ENCODE data around the gene SF3A1.

Gene SF3A1

GRCh38 chr22:30289141-30289979 is 67.3 kb downstream of the SF3A1 start, which contains the start of gene CASTOR1:
CASTOR1 (minus strand) TSS chr22:30289505; CDS start chr22:30289497, 8 bp downstream.
- H3K27ac ChIP-seq (ENCODE audit: low read length), result peak within 1 kb of the TSS; percentile 77
- H3K4me3 ChIP-seq (ENCODE audit: low read depth in 1 of 2, low read length in 2 of 2), result peak within 1 kb of the TSS; percentile 83 to 89
- no peaks in the 10 kb centered on the region for H3K9me3 ChIP-seq (ENCODE audit: control insufficient read depth in 1 of 2, low read length in 2 of 2)
- H3K27me3 ChIP-seq (ENCODE audit: low read depth, low read length), result no peaks in the 10 kb centered on the region
- peaks cover 15 to 42% of the 10 kb centered on the region in 2 donors for H3K36me3 ChIP-seq (ENCODE audit: control insufficient read depth in 1 of 2, insufficient read depth in 2 of 2, low read length in 2 of 2)
- H3K4me1 ChIP-seq (ENCODE audit: control insufficient read depth in 1 of 2, insufficient read depth in 2 of 2, low read length in 2 of 2), result peaks cover 19 to 30% of the 10 kb centered on the region in 2 donors

GRCh38 chr22:30288419-30289140 is 68.1 kb downstream of the SF3A1 start:
- peak overlapping the region; percentile 83 to 89 for H3K4me3 ChIP-seq (ENCODE audit: low read depth in 1 of 2, low read length in 2 of 2)
- peaks cover 19 to 30% of the 10 kb centered on the region in 2 donors for H3K4me1 ChIP-seq (ENCODE audit: control insufficient read depth in 1 of 2, insufficient read depth in 2 of 2, low read length in 2 of 2)
- no peaks in the 10 kb centered on the region for H3K9me3 ChIP-seq (ENCODE audit: control insufficient read depth in 1 of 2, low read length in 2 of 2)
- no peaks in the 10 kb centered on the region for H3K27me3 ChIP-seq (ENCODE audit: low read depth, low read length)
- peak overlapping the region; percentile 56 for H3K27ac ChIP-seq (ENCODE audit: low read length)
- H3K36me3 ChIP-seq (ENCODE audit: control insufficient read depth in 1 of 2, insufficient read depth in 2 of 2, low read length in 2 of 2), result peaks cover 11 to 37% of the 10 kb centered on the region in 2 donors

GRCh38 chr22:30287648-30288418 is 68.9 kb downstream of the SF3A1 start:
- H3K4me3 ChIP-seq (ENCODE audit: low read depth in 1 of 2, low read length in 2 of 2), result peak overlapping the region; percentile 83 to 89
- peaks cover 4 to 34% of the 10 kb centered on the region in 2 donors for H3K36me3 ChIP-seq (ENCODE audit: control insufficient read depth in 1 of 2, insufficient read depth in 2 of 2, low read length in 2 of 2)
- peak overlapping the region; percentile 16 for H3K27ac ChIP-seq (ENCODE audit: low read length)
- no peaks in the 10 kb centered on the region for H3K9me3 ChIP-seq (ENCODE audit: control insufficient read depth in 1 of 2, low read length in 2 of 2)
- peaks cover 19 to 30% of the 10 kb centered on the region in 2 donors for H3K4me1 ChIP-seq (ENCODE audit: control insufficient read depth in 1 of 2, insufficient read depth in 2 of 2, low read length in 2 of 2)
- H3K27me3 ChIP-seq (ENCODE audit: low read depth, low read length), result no peaks in the 10 kb centered on the region

- no peak overlapping the region for H3K27ac ChIP-seq (ENCODE audit: low read length)
- H3K4me3 ChIP-seq (ENCODE audit: low read depth in 1 of 2, low read length in 2 of 2), result no peak overlapping the region
- no peaks in the 10 kb centered on the region for H3K27me3 ChIP-seq (ENCODE audit: low read depth, low read length)
- H3K9me3 ChIP-seq (ENCODE audit: control insufficient read depth in 1 of 2, low read length in 2 of 2), result no peaks in the 10 kb centered on the region
- H3K4me1 ChIP-seq (ENCODE audit: control insufficient read depth in 1 of 2, insufficient read depth in 2 of 2, low read length in 2 of 2), result peaks cover 19 to 30% of the 10 kb centered on the region in 2 donors
- H3K36me3 ChIP-seq (ENCODE audit: control insufficient read depth in 1 of 2, insufficient read depth in 2 of 2, low read length in 2 of 2), result peaks cover under 1 to 27% of the 10 kb centered on the region in 2 donors
Observed at GRCh38 chr22:30286813-30287647, 69.7 kb downstream of the SF3A1 start.

GRCh38 chr22:30286331-30286730 is 70.4 kb downstream of the SF3A1 start:
- H3K27ac ChIP-seq (ENCODE audit: low read length), result no peak overlapping the region
- H3K4me1 ChIP-seq (ENCODE audit: control insufficient read depth in 1 of 2, insufficient read depth in 2 of 2, low read length in 2 of 2), result peaks cover 19 to 30% of the 10 kb centered on the region in 2 donors
- H3K36me3 ChIP-seq (ENCODE audit: control insufficient read depth in 1 of 2, insufficient read depth in 2 of 2, low read length in 2 of 2), result peaks cover 0 to 26% of the 10 kb centered on the region in 2 donors
- H3K4me3 ChIP-seq (ENCODE audit: low read depth in 1 of 2, low read length in 2 of 2), result no peak overlapping the region
- H3K9me3 ChIP-seq (ENCODE audit: control insufficient read depth in 1 of 2, low read length in 2 of 2), result no peaks in the 10 kb centered on the region
- H3K27me3 ChIP-seq (ENCODE audit: low read depth, low read length), result no peaks in the 10 kb centered on the region

- Histone ChIP-seq H3K27me3 (ENCODE audit: low read depth, low read length) (no peaks in the 10 kb centered on the region), H3K4me1 (ENCODE audit: control insufficient read depth in 1 of 2, insufficient read depth in 2 of 2, low read length in 2 of 2) (peaks cover 18 to 24% of the 10 kb centered on the region in 2 donors), H3K9me3 (ENCODE audit: control insufficient read depth in 1 of 2, low read length in 2 of 2) (no peaks in the 10 kb centered on the region), H3K36me3 (ENCODE audit: control insufficient read depth in 1 of 2, insufficient read depth in 2 of 2, low read length in 2 of 2) (peaks cover 0 to 26% of the 10 kb centered on the region in 2 donors), H3K27ac (ENCODE audit: low read length) (no peak overlapping the region), H3K4me3 (ENCODE audit: low read depth in 1 of 2, low read length in 2 of 2) (no peak overlapping the region)
Observed at GRCh38 chr22:30285846-30286200, 70.9 kb downstream of the SF3A1 start.

GRCh38 chr22:30285176-30285845 is 71.4 kb downstream of the SF3A1 start:
- Histone ChIP-seq H3K27ac (ENCODE audit: low read length) (no peak overlapping the region), H3K36me3 (ENCODE audit: control insufficient read depth in 1 of 2, insufficient read depth in 2 of 2, low read length in 2 of 2) (peaks cover 0 to 26% of the 10 kb centered on the region in 2 donors), H3K27me3 (ENCODE audit: low read depth, low read length) (no peaks in the 10 kb centered on the region), H3K4me3 (ENCODE audit: low read depth in 1 of 2, low read length in 2 of 2) (no peak overlapping the region), H3K4me1 (ENCODE audit: control insufficient read depth in 1 of 2, insufficient read depth in 2 of 2, low read length in 2 of 2) (peaks cover 13 to 19% of the 10 kb centered on the region in 2 donors), H3K9me3 (ENCODE audit: control insufficient read depth in 1 of 2, low read length in 2 of 2) (no peaks in the 10 kb centered on the region)

GRCh38 chr22:30284666-30285065 is 72.0 kb downstream of the SF3A1 start:
- H3K36me3 ChIP-seq (ENCODE audit: control insufficient read depth in 1 of 2, insufficient read depth in 2 of 2, low read length in 2 of 2), result peaks cover 0 to 26% of the 10 kb centered on the region in 2 donors
- peaks cover 9 to 14% of the 10 kb centered on the region in 2 donors for H3K4me1 ChIP-seq (ENCODE audit: control insufficient read depth in 1 of 2, insufficient read depth in 2 of 2, low read length in 2 of 2)
- no peaks in the 10 kb centered on the region for H3K9me3 ChIP-seq (ENCODE audit: control insufficient read depth in 1 of 2, low read length in 2 of 2)
- H3K27ac ChIP-seq (ENCODE audit: low read length), result no peak overlapping the region
- no peak overlapping the region for H3K4me3 ChIP-seq (ENCODE audit: low read depth in 1 of 2, low read length in 2 of 2)
- no peaks in the 10 kb centered on the region for H3K27me3 ChIP-seq (ENCODE audit: low read depth, low read length)

GRCh38 chr22:30284172-30284571 is 72.5 kb downstream of the SF3A1 start:
- Histone ChIP-seq H3K4me3 (ENCODE audit: low read depth in 1 of 2, low read length in 2 of 2) (no peak overlapping the region), H3K36me3 (ENCODE audit: control insufficient read depth in 1 of 2, insufficient read depth in 2 of 2, low read length in 2 of 2) (peaks cover 0 to 26% of the 10 kb centered on the region in 2 donors), H3K27ac (ENCODE audit: low read length) (no peak overlapping the region), H3K27me3 (ENCODE audit: low read depth, low read length) (no peaks in the 10 kb centered on the region), H3K4me1 (ENCODE audit: control insufficient read depth in 1 of 2, insufficient read depth in 2 of 2, low read length in 2 of 2) (peaks cover 9 to 14% of the 10 kb centered on the region in 2 donors), H3K9me3 (ENCODE audit: control insufficient read depth in 1 of 2, low read length in 2 of 2) (no peaks in the 10 kb centered on the region)

- no peak overlapping the region for H3K4me3 ChIP-seq (ENCODE audit: low read depth in 1 of 2, low read length in 2 of 2)
- peaks cover 5 to 10% of the 10 kb centered on the region in 2 donors for H3K4me1 ChIP-seq (ENCODE audit: control insufficient read depth in 1 of 2, insufficient read depth in 2 of 2, low read length in 2 of 2)
- no peaks in the 10 kb centered on the region for H3K27me3 ChIP-seq (ENCODE audit: low read depth, low read length)
- no peak overlapping the region for H3K27ac ChIP-seq (ENCODE audit: low read length)
- no peaks in the 10 kb centered on the region for H3K9me3 ChIP-seq (ENCODE audit: control insufficient read depth in 1 of 2, low read length in 2 of 2)
- H3K36me3 ChIP-seq (ENCODE audit: control insufficient read depth in 1 of 2, insufficient read depth in 2 of 2, low read length in 2 of 2), result peaks cover 0 to 26% of the 10 kb centered on the region in 2 donors
Observed at GRCh38 chr22:30283342-30283741, 73.4 kb downstream of the SF3A1 start.
